Measurements from ENCODE around the gene UBXN6.

UBXN6 gene

DNA sequence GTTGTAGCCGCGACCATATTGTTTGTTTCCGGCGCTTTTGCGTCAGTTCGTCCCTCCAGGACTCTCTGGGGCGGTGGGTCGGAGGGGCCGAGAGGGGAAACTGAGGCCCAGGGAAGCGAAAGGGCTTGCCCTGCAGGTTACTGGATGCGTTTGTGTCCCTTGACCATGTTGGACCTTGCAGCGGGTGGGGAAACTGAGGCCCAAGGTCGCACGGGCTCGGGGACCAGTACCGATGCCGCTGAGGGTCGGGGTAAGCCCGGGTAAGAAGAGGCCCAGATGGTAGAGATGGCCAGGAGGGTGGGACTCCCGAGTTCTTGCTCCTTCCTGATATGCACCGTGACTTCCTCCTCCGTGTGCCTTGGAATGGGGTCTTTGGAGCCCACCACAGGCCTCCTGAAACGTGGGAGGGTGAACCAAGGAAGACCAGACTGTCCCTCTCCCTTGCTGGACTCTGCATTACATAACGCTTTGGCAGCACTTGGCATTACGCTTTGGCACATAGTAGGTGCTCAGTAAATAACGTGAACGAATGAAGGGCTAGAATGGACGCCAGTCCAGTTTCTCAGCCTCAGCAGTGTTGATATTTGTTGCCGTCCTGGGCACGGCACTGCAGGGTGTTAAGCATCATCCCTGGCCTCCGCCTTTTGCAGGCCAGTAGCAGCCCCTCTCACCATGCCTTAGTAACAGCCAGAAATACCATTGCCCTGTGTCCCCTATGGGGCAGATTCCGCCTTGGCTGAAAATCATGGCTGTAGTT is 54.4 kb downstream of the UBXN6 start:
- no peak for DNase-seq (ENCODE audit: low read depth)

DNA sequence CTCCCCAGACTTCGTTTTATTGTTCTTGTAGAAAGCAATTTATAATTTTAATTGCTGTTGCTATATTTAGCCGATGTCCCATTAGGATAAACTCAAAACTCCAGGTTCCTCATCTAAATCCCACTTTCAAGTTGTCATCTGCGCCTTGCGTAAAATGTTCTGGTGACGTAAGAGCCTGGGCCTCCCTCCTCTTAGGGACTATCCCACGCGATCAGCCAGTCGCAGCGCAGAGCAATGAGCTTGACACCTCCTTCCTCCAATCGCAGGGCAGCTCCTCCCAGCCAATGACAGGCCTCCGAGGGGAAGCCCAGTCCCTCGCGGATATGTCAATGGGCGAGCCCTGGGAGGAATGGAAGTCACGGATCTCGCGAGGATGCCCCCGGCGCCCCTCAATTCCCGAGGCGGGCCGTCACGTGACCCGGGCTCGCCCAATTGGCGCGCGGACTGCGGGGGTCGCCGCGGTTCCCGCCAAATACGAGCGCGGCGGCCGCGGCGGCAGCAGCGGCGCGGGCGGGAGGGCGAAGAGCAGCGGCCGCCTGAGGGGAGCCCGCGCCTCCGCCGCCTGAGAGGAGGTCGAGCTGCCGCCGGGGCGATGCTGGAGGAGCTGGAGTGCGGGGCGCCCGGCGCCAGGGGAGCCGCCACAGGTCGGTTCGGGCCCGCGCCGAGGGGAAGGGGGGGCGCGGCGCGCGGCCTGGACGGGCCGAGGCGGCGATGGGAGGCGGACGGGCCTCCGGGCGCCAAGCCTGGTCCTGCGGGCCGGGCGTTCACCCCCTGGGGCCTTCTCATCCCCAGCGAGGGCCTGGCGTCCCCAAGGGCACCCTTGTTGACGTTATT is 55.2 kb downstream of the UBXN6 start, which contains the start of gene CHAF1A:
CHAF1A (plus strand) TSS at position 470 of the 834 bp plus-strand sequence; CDS start at position 593, 123 bp downstream.
- DNase-seq (ENCODE audit: low read depth) = peak; percentile 100

DNA sequence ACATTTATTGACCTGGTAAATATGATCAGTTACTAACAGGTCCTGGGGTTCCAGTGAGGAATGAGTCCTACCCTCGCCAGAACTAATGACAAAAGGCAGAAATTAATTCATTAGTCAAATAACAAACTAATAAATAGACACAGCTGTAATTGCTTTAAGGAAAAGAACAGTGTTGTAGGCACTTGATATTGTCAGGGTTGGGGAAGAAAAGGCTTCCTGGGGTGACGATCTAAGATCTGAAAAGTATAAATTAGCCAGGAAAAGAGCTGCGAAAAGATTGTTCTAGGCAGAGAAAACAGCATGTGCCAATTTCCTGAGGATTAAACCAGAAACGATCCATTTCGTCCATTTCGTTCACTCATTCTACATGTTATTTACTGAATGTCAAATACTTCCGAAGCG is 55.8 kb downstream of the UBXN6 start:
- DNase-seq (ENCODE audit: low read depth) = no peak

DNA sequence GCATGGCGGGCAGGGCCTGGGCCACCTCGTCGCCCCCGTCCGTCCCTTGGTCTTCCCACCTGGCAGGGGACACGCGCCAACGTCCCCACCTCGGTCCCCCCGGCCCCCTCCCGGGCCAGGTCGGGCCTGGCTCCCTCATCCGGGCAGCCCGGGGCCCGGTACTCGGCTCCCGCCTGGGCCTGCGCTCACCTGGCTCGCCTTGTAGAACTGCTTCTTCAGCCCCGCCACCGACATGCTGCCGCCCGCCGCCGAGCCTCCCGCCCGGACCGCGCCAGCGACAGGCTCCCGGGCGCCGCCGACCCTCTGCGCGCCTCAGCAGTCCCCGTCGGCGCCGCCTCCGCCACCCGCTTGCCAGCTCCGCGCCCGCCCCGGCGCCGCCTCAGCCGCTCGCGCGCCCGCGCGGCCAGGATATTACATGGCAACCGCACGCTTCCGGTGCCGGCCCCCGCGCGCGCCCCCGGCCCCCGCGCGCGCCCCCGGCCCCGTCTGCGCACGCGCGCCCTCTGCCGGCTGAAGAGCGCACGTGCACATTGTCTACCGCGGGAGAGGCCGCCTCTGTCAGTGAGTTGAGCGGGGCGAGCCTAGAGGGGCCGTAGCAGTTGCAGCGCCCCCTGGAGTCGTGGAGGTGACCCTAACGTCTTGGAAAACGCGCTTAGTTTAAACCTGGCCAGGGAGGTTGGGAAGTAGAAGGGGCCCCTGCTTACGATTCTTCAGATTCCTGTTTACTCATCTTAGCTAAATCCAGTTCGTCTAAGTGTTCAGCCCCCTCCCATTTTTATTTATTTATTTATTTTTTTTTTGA is 57.3 kb downstream of the UBXN6 start, which contains the start of gene SH3GL1:
SH3GL1 (minus strand) TSS at position 413 of the 802 bp plus-strand sequence; CDS start at position 234, 179 bp downstream.
- DNase-seq (ENCODE audit: low read depth) = peak; percentile 86

DNA sequence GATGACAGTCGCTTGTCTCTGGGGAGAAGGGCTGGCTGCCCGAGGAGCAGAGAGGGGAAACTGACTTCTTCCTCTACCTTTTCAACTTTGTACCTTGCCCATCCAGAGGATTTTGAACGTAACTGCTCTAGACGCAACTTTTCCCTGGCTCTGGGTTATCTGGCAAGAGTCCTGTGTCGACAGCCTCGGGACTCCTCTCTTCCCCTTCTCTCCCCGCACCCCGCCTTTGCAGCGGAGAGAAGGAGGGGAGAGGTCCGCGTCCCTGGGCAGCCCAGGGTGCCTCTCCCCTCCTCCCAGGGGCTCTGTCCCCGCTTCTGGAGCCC is 57.8 kb downstream of the UBXN6 start:
- no peak for DNase-seq (ENCODE audit: low read depth)

DNA sequence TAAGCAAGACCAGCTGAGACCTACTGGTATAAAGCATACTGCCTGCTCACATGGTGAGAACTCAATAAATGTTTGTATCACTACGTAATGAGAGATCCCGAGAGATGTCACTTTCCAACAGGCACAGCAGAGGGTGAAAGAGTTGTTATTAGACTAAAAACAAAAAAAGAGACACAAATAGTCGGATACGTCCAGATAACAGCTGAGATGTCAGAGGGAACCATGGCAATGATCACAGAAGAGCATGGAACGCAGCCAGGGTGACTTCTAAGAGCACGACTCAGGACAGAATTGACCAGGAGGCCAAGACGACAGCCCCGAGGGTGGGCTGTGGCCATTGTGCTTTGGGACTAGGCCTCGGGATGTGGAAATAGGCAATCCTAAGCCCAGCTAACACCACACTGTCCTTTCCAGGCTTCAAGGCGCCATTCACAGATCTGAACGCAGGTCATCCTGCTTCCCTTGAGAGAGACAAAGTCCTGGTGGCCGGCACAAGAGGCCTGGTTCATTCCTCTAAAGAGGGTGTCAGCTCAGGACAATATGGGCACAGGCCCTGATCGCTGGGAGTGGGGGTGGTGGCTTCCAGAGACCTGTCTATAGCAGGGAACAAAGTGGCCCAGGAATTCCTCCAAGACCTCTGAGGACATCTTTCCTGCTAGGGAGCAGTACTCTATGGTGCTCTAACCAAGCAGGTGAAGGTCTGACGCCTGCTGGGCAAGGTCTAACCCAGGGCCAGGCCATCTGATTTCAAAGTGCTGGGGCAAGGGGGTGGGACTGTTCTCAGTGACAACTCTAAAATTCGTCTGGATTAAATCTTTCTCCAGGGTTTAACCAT is 60.4 kb downstream of the UBXN6 start:
- no peak for DNase-seq (ENCODE audit: low read depth)
